IMR-90 (cell line): Measurements from ENCODE around the gene MEIKIN.

Experiments used
- CTCF ChIP-seq: conservative IDR thresholded peaks from 2 replicates; pipeline ENCODE4 v1.5.1; 2012; ENCODE audit warnings: mild to moderate bottlenecking, low read depth, low read length, improper control_type of control experiment
- FOS ChIP-seq: fragments of 150-350 bp; IDR thresholded peaks from 2 replicates; pipeline ENCODE4 v1.6.1; 2016; ENCODE audit warnings: low read depth, low read length
- MAZ ChIP-seq: IDR thresholded peaks from 2 replicates; pipeline ENCODE4 v1.6.1; 2012; ENCODE audit warnings: low read depth, mild to moderate bottlenecking, low read length, improper control_type of control experiment, moderate library complexity, borderline replicate concordance
- POLR2A ChIP-seq: IDR thresholded peaks from 2 replicates; pipeline ENCODE4 v1.6.1; 2012; ENCODE audit warnings: mild to moderate bottlenecking, low read depth, low read length
- RCOR1 ChIP-seq: IDR thresholded peaks from 2 replicates; pipeline ENCODE4 v1.6.1; 2012; ENCODE audit warnings: mild to moderate bottlenecking, low read length, improper control_type of control experiment; ENCODE audit not compliant: insufficient replicate concordance

GRCh38 chr5:131812371-131813160 is 132.9 kb downstream of the MEIKIN start:
- TF ChIP-seq RCOR1 (no peak), CTCF (no peak), POLR2A (no peak), FOS (no peak), MAZ (no peak)
